ENCODE results near the gene SEPTIN5.

GRCh38 chr22:19764299-19764593, 49.9 kb downstream of the SEPTIN5 start:
- TF ChIP-seq CTCF (IDR thresholded peaks at IDR 0.05; ENCODE audit: low read depth, low read length) (no peak), EZH2phosphoT487 (IDR thresholded peaks at IDR 0.05; ENCODE audit: low read depth) (no peak)
